ENCODE measurements around the gene HOXC12.

Gene HOXC12

GRCh38 chr12:53973236-53974042 lies 18.7 kb downstream of the HOXC12 start:
- no peak for DNase-seq

GRCh38 chr12:53974084-53975063 lies 19.7 kb downstream of the HOXC12 start, which contains the start of gene HOTAIR:
Gene HOTAIR (minus strand): TSS chr12:53974954.
- no peak for DNase-seq

- DNase-seq = no peak
These were observed 20.4 kb downstream of the HOXC12 start for GRCh38 chr12:53975064-53975471.

GRCh38 chr12:53975479-53976152 lies 20.9 kb downstream of the HOXC12 start:
- DNase-seq = no peak

GRCh38 chr12:53976172-53976822 lies 21.6 kb downstream of the HOXC12 start:
- DNase-seq = no peak

- DNase-seq = no peak
These were observed 22.3 kb downstream of the HOXC12 start for GRCh38 chr12:53976823-53977595.

GRCh38 chr12:53977596-53978445 lies 23.1 kb downstream of the HOXC12 start:
- no peak for DNase-seq

- no peak for DNase-seq
These were observed 24.0 kb downstream of the HOXC12 start for GRCh38 chr12:53978477-53979356.

GRCh38 chr12:53980104-53980801 lies 25.6 kb downstream of the HOXC12 start:
- no peak for DNase-seq

GRCh38 chr12:53980802-53981496 lies 26.2 kb downstream of the HOXC12 start:
- DNase-seq = no peak

GRCh38 chr12:53981634-53982565 lies 27.2 kb downstream of the HOXC12 start:
- no peak for DNase-seq

GRCh38 chr12:53982648-53983567 lies 28.2 kb downstream of the HOXC12 start:
- DNase-seq = no peak

GRCh38 chr12:53983568-53983949 lies 28.9 kb downstream of the HOXC12 start:
- DNase-seq = no peak

GRCh38 chr12:53983950-53984572 lies 29.4 kb downstream of the HOXC12 start:
- no peak for DNase-seq

GRCh38 chr12:53984901-53985691 lies 30.4 kb downstream of the HOXC12 start, which contains the start of gene HOXC10:
Gene HOXC10 (plus strand): TSS chr12:53985146. CDS start chr12:53985260, 114 bp downstream.
- DNase-seq = peak; percentile 2

Measured in amniotic stem cell (primary cell).